Neural cell (in vitro differentiated cells): ENCODE data around the gene LRRC8D. TPM values are rescaled to one million over a fixed set of nuclear protein-coding genes. Genes with fewer than 3 reads are reported as not detected.

Source experiments
- H2AFZ ChIP-seq: fragments of 200-600, 300-800 bp; sonication (generic), shearing (Covaris generic); 2 replicates; pipeline ENCODE4 v1.6.0; 2014; ENCODE audit warnings: low read depth, mild to moderate bottlenecking, antibody characterized with exemption, low read length, moderate library complexity
- H3F3A ChIP-seq: fragments of 200-600 bp; shearing (Covaris generic); 2 replicates; pipeline ENCODE4 v1.6.1; 2016; ENCODE audit warnings: mild to moderate bottlenecking, moderate library complexity, mixed read lengths, antibody characterized with exemption, low read length; ENCODE audit not compliant: insufficient read depth, poor library complexity, severe bottlenecking
- H3K27ac ChIP-seq: fragments of 200-600, 300-800 bp; sonication (generic), shearing (Covaris generic); 2 replicates; pipeline ENCODE4 v1.5.1; 2014; ENCODE audit warnings: mild to moderate bottlenecking, low read length, moderate library complexity
- H3K27me3 ChIP-seq: fragments of 300-800, 200-600 bp; sonication (generic), shearing (Covaris generic); 2 replicates; pipeline ENCODE4 v1.6.0; 2014; ENCODE audit warnings: mild to moderate bottlenecking, low read depth, low read length, moderate library complexity; ENCODE audit not compliant: insufficient read depth
- H3K36me3 ChIP-seq: fragments of 300-800, 200-600 bp; sonication (generic), shearing (Covaris generic); 2 replicates; pipeline ENCODE4 v1.5.1; 2014; ENCODE audit warnings: mild to moderate bottlenecking, antibody characterized with exemption, low read length, moderate library complexity; ENCODE audit not compliant: insufficient read depth
- H3K4me2 ChIP-seq: fragments of 300-800, 200-600 bp; sonication (generic), shearing (Covaris generic); 2 replicates; pipeline ENCODE4 v1.6.0; 2014; ENCODE audit warnings: mild to moderate bottlenecking, low read length
- H3K4me3 ChIP-seq: fragments of 300-800, 200-600 bp; sonication (generic), shearing (Covaris generic); 2 replicates; pipeline ENCODE4 v1.5.1; 2014; ENCODE audit warnings: mild to moderate bottlenecking, low read length, moderate library complexity
- H3K79me2 ChIP-seq: fragments of 200-600 bp; shearing (Covaris generic); replicated peaks from 2 replicates; pipeline ENCODE4 v1.6.0; 2014; ENCODE audit warnings: mild to moderate bottlenecking, low read length, moderate library complexity; ENCODE audit not compliant: insufficient read depth
- H3K9ac ChIP-seq: fragments of 300-800, 200-600 bp; sonication (generic), shearing (Covaris generic); 2 replicates; pipeline ENCODE4 v1.6.1; 2016; ENCODE audit warnings: mild to moderate bottlenecking, low read length, mixed read lengths
- H3K9me2 ChIP-seq: fragments of 200-600 bp; shearing (Covaris generic); 2 replicates; pipeline ENCODE4 v1.6.1; 2016; ENCODE audit warnings: mild to moderate bottlenecking, low read length, mixed read lengths; ENCODE audit not compliant: insufficient read depth
- H3K9me3 ChIP-seq: fragments of 200-600, 300-800 bp; sonication (generic), shearing (Covaris generic); 2 replicates; pipeline ENCODE4 v1.6.1; 2016; ENCODE audit warnings: mild to moderate bottlenecking, mixed run types, low read length, moderate library complexity, mixed read lengths
- H4K20me1 ChIP-seq: fragments of 200-600 bp; shearing (Covaris generic); 2 replicates; pipeline ENCODE4 v1.6.1; 2016; ENCODE audit warnings: mild to moderate bottlenecking, mixed run types; ENCODE audit not compliant: insufficient read depth
- CTCF ChIP-seq: fragments of 450-650 bp; IDR thresholded peaks from 2 replicates; pipeline ENCODE4 v1.5.1; 2014; ENCODE audit warnings: antibody characterized with exemption, mild to moderate bottlenecking, moderate library complexity; ENCODE audit not compliant: poor library complexity, severe bottlenecking
- EP300 ChIP-seq: fragments of 450-650 bp; conservative IDR thresholded peaks from 2 replicates; pipeline ENCODE4 v1.6.1; 2014; ENCODE audit warnings: antibody characterized with exemption, mild to moderate bottlenecking, moderate library complexity; ENCODE audit not compliant: poor library complexity, severe bottlenecking
- EZH2 ChIP-seq: fragments of 200-600, 300-800 bp; shearing (Covaris generic), sonication (generic); IDR thresholded peaks from 2 replicates; pipeline ENCODE4 v1.6.1; 2014; ENCODE audit warnings: antibody characterized with exemption, low read length, borderline replicate concordance, mild to moderate bottlenecking; ENCODE audit not compliant: insufficient read depth, poor library complexity, severe bottlenecking
- MXI1 ChIP-seq: fragments of 450-650 bp; conservative IDR thresholded peaks from 2 replicates; pipeline ENCODE4 v1.6.1; 2014; ENCODE audit warnings: antibody characterized with exemption, mild to moderate bottlenecking; ENCODE audit not compliant: poor library complexity, severe bottlenecking
- POLR2AphosphoS5 ChIP-seq: IDR thresholded peaks from 2 replicates; pipeline ENCODE4 v1.6.1; 2012
- RAD21 ChIP-seq: fragments of 450-650 bp; conservative IDR thresholded peaks from 2 replicates; pipeline ENCODE4 v1.6.1; 2014; ENCODE audit warnings: antibody characterized with exemption, mild to moderate bottlenecking, moderate library complexity
- REST ChIP-seq: IDR thresholded peaks from 2 replicates; pipeline ENCODE4 v1.6.1; 2012; ENCODE audit warnings: borderline replicate concordance
- SMC3 ChIP-seq: fragments of 450-650 bp; conservative IDR thresholded peaks from 2 replicates; pipeline ENCODE4 v1.6.1; 2014; ENCODE audit warnings: antibody characterized with exemption, mild to moderate bottlenecking, moderate library complexity; ENCODE audit not compliant: poor library complexity
- TAF1 ChIP-seq: IDR thresholded peaks from 2 replicates; pipeline ENCODE4 v1.6.1; 2012; ENCODE audit warnings: low read depth
- polyA plus RNA-seq: library from polyadenylated mRNA; depleted of rRNA; stranded (reverse); fragments of >200 nt; gene quantifications from 2 replicates; pipeline ENCODE4 v1.2.3, GENCODE V29; 2014

LRRC8D gene
- polyA plus RNA-seq, 1 donor from 2014 or later = 43.7 TPM

GRCh38 chr1:89972024-89972423, 151.2 kb downstream of the LRRC8D start:
- H3K27ac ChIP-seq = no peak overlapping the region
- no peaks in the 10 kb centered on the region for H3K27me3 ChIP-seq
- H3K9me3 ChIP-seq = no peaks in the 10 kb centered on the region
- H3K36me3 ChIP-seq = no peaks in the 10 kb centered on the region
- no peak overlapping the region for H3K9ac ChIP-seq
- no peaks in the 10 kb centered on the region for H4K20me1 ChIP-seq
- no peaks in the 10 kb centered on the region for H3F3A ChIP-seq
- no peak overlapping the region for H3K4me2 ChIP-seq
- H3K9me2 ChIP-seq = no peaks in the 10 kb centered on the region
- H3K79me2 ChIP-seq = no peaks in the 10 kb centered on the region
- no peak for TF ChIP-seq REST
- no peak for TF ChIP-seq TAF1
- TF ChIP-seq EZH2 = no peak
- TF ChIP-seq POLR2AphosphoS5 = no peak
- no peak for TF ChIP-seq EP300
- no peak for TF ChIP-seq SMC3
- TF ChIP-seq MXI1 = no peak
- no peak for TF ChIP-seq CTCF
- TF ChIP-seq RAD21 = no peak
- H3K4me3 ChIP-seq = no peak overlapping the region
- H2AFZ ChIP-seq = no peak overlapping the region

GRCh38 chr1:89973471-89974127, 152.8 kb downstream of the LRRC8D start:
- H3F3A ChIP-seq = no peaks in the 10 kb centered on the region
- no peaks in the 10 kb centered on the region for H3K27me3 ChIP-seq
- no peaks in the 10 kb centered on the region for H4K20me1 ChIP-seq
- no peaks in the 10 kb centered on the region for H3K9me3 ChIP-seq
- no peak overlapping the region for H2AFZ ChIP-seq
- no peak overlapping the region for H3K4me3 ChIP-seq
- no peaks in the 10 kb centered on the region for H3K36me3 ChIP-seq
- H3K4me2 ChIP-seq = no peak overlapping the region
- TF ChIP-seq EP300 = no peak
- no peak for TF ChIP-seq REST
- TF ChIP-seq RAD21 = no peak
- TF ChIP-seq SMC3 = no peak
- no peak for TF ChIP-seq TAF1
- no peak for TF ChIP-seq CTCF
- TF ChIP-seq EZH2 = no peak
- TF ChIP-seq MXI1 = no peak
- TF ChIP-seq POLR2AphosphoS5 = no peak
- H3K79me2 ChIP-seq = no peaks in the 10 kb centered on the region
- H3K9ac ChIP-seq = no peak overlapping the region
- H3K27ac ChIP-seq = no peak overlapping the region
- H3K9me2 ChIP-seq = no peaks in the 10 kb centered on the region
